ENCODE results near the gene BBS9. TPM values are rescaled to one million over a fixed set of nuclear protein-coding genes. Genes with fewer than 3 reads are reported as not detected.
A peak's percentile ranks its signal among the peaks of the same experiment; 100 is the strongest.

The BBS9 gene
- polyA plus RNA-seq, 1 donor from 2014 or later, result 9.8 TPM

DNA sequence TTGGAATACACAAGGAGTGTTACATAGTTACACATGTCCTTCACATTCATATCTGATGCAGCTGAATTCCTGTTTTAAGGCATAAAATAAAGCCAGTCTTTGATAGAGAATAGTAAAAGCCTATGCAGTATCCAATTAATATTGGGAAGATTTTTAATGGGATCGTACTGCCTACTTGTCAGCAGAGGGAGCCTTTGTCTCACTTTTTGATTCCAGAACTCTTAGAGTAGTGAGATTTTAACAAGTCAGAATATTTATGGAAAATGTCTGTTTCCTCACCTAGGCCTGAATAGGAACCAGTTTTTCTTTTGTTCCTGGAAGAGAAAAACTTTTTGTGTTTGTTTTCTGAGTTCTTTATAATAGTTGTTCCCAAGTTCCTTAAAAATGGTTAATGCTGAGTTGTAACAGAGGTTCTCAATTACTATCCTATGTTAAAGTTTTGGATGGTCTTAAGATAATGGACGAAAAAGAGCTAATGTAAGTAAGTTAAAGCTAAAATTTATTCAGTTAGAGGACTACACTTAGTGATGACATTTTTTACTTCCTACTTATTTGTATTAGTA is 114.0 kb downstream of the BBS9 start:
- TF ChIP-seq SMC3 (conservative IDR thresholded peaks at IDR 0.05; ENCODE audit: poor library complexity) (peak; percentile 84), POLR2AphosphoS5 (IDR thresholded peaks at IDR 0.05) (no peak), RAD21 (conservative IDR thresholded peaks at IDR 0.05) (peak; percentile 86), EZH2 (IDR thresholded peaks at IDR 0.05; ENCODE audit: borderline replicate concordance, insufficient read depth, low read length, poor library complexity, severe bottlenecking) (no peak), EP300 (conservative IDR thresholded peaks at IDR 0.05; ENCODE audit: poor library complexity, severe bottlenecking) (no peak), CTCF (IDR thresholded peaks at IDR 0.05; ENCODE audit: poor library complexity, severe bottlenecking) (peak; percentile 84), MXI1 (conservative IDR thresholded peaks at IDR 0.05; ENCODE audit: poor library complexity, severe bottlenecking) (no peak), TAF1 (IDR thresholded peaks at IDR 0.05; ENCODE audit: low read depth) (no peak)
- TF ChIP-seq, protein P1, sequence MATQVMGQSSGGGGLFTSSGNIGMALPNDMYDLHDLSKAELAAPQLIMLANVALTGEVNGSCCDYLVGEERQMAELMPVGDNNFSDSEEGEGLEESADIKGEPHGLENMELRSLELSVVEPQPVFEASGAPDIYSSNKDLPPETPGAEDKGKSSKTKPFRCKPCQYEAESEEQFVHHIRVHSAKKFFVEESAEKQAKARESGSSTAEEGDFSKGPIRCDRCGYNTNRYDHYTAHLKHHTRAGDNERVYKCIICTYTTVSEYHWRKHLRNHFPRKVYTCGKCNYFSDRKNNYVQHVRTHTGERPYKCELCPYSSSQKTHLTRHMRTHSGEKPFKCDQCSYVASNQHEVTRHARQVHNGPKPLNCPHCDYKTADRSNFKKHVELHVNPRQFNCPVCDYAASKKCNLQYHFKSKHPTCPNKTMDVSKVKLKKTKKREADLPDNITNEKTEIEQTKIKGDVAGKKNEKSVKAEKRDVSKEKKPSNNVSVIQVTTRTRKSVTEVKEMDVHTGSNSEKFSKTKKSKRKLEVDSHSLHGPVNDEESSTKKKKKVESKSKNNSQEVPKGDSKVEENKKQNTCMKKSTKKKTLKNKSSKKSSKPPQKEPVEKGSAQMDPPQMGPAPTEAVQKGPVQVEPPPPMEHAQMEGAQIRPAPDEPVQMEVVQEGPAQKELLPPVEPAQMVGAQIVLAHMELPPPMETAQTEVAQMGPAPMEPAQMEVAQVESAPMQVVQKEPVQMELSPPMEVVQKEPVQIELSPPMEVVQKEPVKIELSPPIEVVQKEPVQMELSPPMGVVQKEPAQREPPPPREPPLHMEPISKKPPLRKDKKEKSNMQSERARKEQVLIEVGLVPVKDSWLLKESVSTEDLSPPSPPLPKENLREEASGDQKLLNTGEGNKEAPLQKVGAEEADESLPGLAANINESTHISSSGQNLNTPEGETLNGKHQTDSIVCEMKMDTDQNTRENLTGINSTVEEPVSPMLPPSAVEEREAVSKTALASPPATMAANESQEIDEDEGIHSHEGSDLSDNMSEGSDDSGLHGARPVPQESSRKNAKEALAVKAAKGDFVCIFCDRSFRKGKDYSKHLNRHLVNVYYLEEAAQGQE (IDR thresholded peaks at IDR 0.05; ENCODE audit: borderline replicate concordance), result no peak
- no peak overlapping the region for H3K9ac ChIP-seq (ENCODE audit: low read length)
- H2AFZ ChIP-seq (ENCODE audit: low read depth, low read length), result no peak overlapping the region
- H3K27me3 ChIP-seq (ENCODE audit: insufficient read depth, low read depth, low read length), result no peaks in the 10 kb centered on the region
- H3F3A ChIP-seq (ENCODE audit: insufficient read depth, low read length, poor library complexity, severe bottlenecking), result no peaks in the 10 kb centered on the region
- no peaks in the 10 kb centered on the region for H3K36me3 ChIP-seq (ENCODE audit: insufficient read depth, low read length)
- H3K27ac ChIP-seq (ENCODE audit: low read length), result no peak overlapping the region
- H3K4me2 ChIP-seq (ENCODE audit: low read length), result no peak overlapping the region
- no peaks in the 10 kb centered on the region for H3K79me2 ChIP-seq (replicated peaks; ENCODE audit: insufficient read depth, low read length)
- H3K9me2 ChIP-seq (ENCODE audit: insufficient read depth, low read length), result no peaks in the 10 kb centered on the region
- no peaks in the 10 kb centered on the region for H3K9me3 ChIP-seq (ENCODE audit: low read length)
- H3K4me3 ChIP-seq (ENCODE audit: low read length), result no peak overlapping the region
- no peaks in the 10 kb centered on the region for H4K20me1 ChIP-seq (ENCODE audit: insufficient read depth)

GRCh38 chr7:33248671-33249070 is 119.3 kb downstream of the BBS9 start:
- Histone ChIP-seq H4K20me1 (ENCODE audit: insufficient read depth) (no peaks in the 10 kb centered on the region), H3K79me2 (replicated peaks; ENCODE audit: insufficient read depth, low read length) (no peaks in the 10 kb centered on the region), H3K4me2 (ENCODE audit: low read length) (no peak overlapping the region), H3K9me3 (ENCODE audit: low read length) (no peaks in the 10 kb centered on the region), H3K27me3 (ENCODE audit: insufficient read depth, low read depth, low read length) (no peaks in the 10 kb centered on the region), H3F3A (ENCODE audit: insufficient read depth, low read length, poor library complexity, severe bottlenecking) (no peaks in the 10 kb centered on the region), H3K4me3 (ENCODE audit: low read length) (no peak overlapping the region), H3K9ac (ENCODE audit: low read length) (no peak overlapping the region), H2AFZ (ENCODE audit: low read depth, low read length) (no peak overlapping the region), H3K27ac (ENCODE audit: low read length) (no peak overlapping the region), H3K36me3 (ENCODE audit: insufficient read depth, low read length) (no peaks in the 10 kb centered on the region), H3K9me2 (ENCODE audit: insufficient read depth, low read length) (no peaks in the 10 kb centered on the region)
- TF ChIP-seq MXI1 (conservative IDR thresholded peaks at IDR 0.05; ENCODE audit: poor library complexity, severe bottlenecking) (no peak), EZH2 (IDR thresholded peaks at IDR 0.05; ENCODE audit: borderline replicate concordance, insufficient read depth, low read length, poor library complexity, severe bottlenecking) (no peak), TAF1 (IDR thresholded peaks at IDR 0.05; ENCODE audit: low read depth) (no peak), EP300 (conservative IDR thresholded peaks at IDR 0.05; ENCODE audit: poor library complexity, severe bottlenecking) (no peak), SMC3 (conservative IDR thresholded peaks at IDR 0.05; ENCODE audit: poor library complexity) (no peak), RAD21 (conservative IDR thresholded peaks at IDR 0.05) (no peak), POLR2AphosphoS5 (IDR thresholded peaks at IDR 0.05) (no peak)
- TF ChIP-seq, protein P1 (IDR thresholded peaks at IDR 0.05; ENCODE audit: borderline replicate concordance), result no peak

All from neural cell (in vitro differentiated cells).